ENCODE results near the gene ECHDC1.

Gene ECHDC1

GRCh38 chr6:127343809-127344659 lies 625 bp upstream of the ECHDC1 start:
- in situ Hi-C loops (cut with HindIII; ENCODE audit: low pct_ligation_motif_present, low sequenced_read_pairs) = no loop called here
- peak; percentile 24 for DNase-seq
- Histone ChIP-seq H3K27ac (peak overlapping the region; percentile 78), H3K36me3 (replicated peaks) (no peaks in the 10 kb centered on the region), H3K27me3 (replicated peaks) (no peaks in the 10 kb centered on the region), H3K4me3 (ENCODE audit: low read depth, low read length) (peak overlapping the region; percentile 88)
- no peak for TF ChIP-seq CTCF (IDR thresholded peaks at IDR 0.05; ENCODE audit: low read depth, low read length, missing control alignments)

- Histone ChIP-seq H3K27me3 (replicated peaks) (no peaks in the 10 kb centered on the region), H3K36me3 (replicated peaks) (no peaks in the 10 kb centered on the region), H3K4me3 (ENCODE audit: low read depth, low read length) (peak overlapping the region; percentile 88), H3K27ac (peak overlapping the region; percentile 78)
- in situ Hi-C loops (cut with HindIII; ENCODE audit: low pct_ligation_motif_present, low sequenced_read_pairs) = no loop called here
- TF ChIP-seq CTCF (IDR thresholded peaks at IDR 0.05; ENCODE audit: low read depth, low read length, missing control alignments) = no peak
- DNase-seq = peak; percentile 24
These were observed 988 bp downstream of the ECHDC1 start for GRCh38 chr6:127342296-127342945.

GRCh38 chr6:127341471-127342202 lies 1.8 kb downstream of the ECHDC1 start:
- peak overlapping the region; percentile 88 for H3K4me3 ChIP-seq (ENCODE audit: low read depth, low read length)
- TF ChIP-seq CTCF (IDR thresholded peaks at IDR 0.05; ENCODE audit: low read depth, low read length, missing control alignments) = no peak
- H3K27me3 ChIP-seq (replicated peaks) = no peaks in the 10 kb centered on the region
- H3K27ac ChIP-seq = peak overlapping the region; percentile 78
- in situ Hi-C loops (cut with HindIII; ENCODE audit: low pct_ligation_motif_present, low sequenced_read_pairs) = no loop called here
- H3K36me3 ChIP-seq (replicated peaks) = no peaks in the 10 kb centered on the region
- DNase-seq = no peak

- no peak overlapping the region for H3K27ac ChIP-seq
- H3K4me3 ChIP-seq (ENCODE audit: low read depth, low read length) = no peak overlapping the region
- H3K27me3 ChIP-seq (replicated peaks) = no peaks in the 10 kb centered on the region
- no peaks in the 10 kb centered on the region for H3K36me3 ChIP-seq (replicated peaks)
- in situ Hi-C loops (cut with HindIII; ENCODE audit: low pct_ligation_motif_present, low sequenced_read_pairs) = no loop called here
- no peak for DNase-seq
- TF ChIP-seq CTCF (IDR thresholded peaks at IDR 0.05; ENCODE audit: low read depth, low read length, missing control alignments) = no peak
These were observed 3.2 kb downstream of the ECHDC1 start for GRCh38 chr6:127340171-127340570.

GRCh38 chr6:127338936-127339335 lies 4.5 kb downstream of the ECHDC1 start:
- in situ Hi-C loops (cut with HindIII; ENCODE audit: low pct_ligation_motif_present, low sequenced_read_pairs) = no loop called here
- H3K27me3 ChIP-seq (replicated peaks) = no peaks in the 10 kb centered on the region
- H3K4me3 ChIP-seq (ENCODE audit: low read depth, low read length) = no peak overlapping the region
- no peaks in the 10 kb centered on the region for H3K36me3 ChIP-seq (replicated peaks)
- H3K27ac ChIP-seq = no peak overlapping the region
- no peak for TF ChIP-seq CTCF (IDR thresholded peaks at IDR 0.05; ENCODE audit: low read depth, low read length, missing control alignments)
- no peak for DNase-seq
